ENCODE data around the gene ASIC2. TPM values are rescaled to one million over a fixed set of nuclear protein-coding genes. Genes with fewer than 3 reads are reported as not detected.

Gene ASIC2
- total and polyA plus RNA-seq, 9 of the 15 experiments (the other 6 are each of a cell fraction or from before 2014, with no cell fraction given), result not detected

- ChIA-PET POLR2A (interaction anchor here (0.7 kb wide), 1 partner anchor 124 kb away, joined by 3 read pairs; no protein-coding TSS in a partner anchor), CTCF (ENCODE audit: low intra/inter-chr PET ratio) (no interaction called here)
- Histone ChIP-seq H3K9ac (ENCODE audit: insufficient read depth in 1 of 2, low read depth in 2 of 2, low read length in 2 of 2) (no peak overlapping the region), H3K36me3 (ENCODE audit: control insufficient read depth, insufficient read depth, low read length) (no peaks in the 10 kb centered on the region), H3K9me1 (ENCODE audit: control insufficient read depth, insufficient read depth, low read length) (no peaks in the 10 kb centered on the region), H3K9me3 (replicated peaks; ENCODE audit: control insufficient read depth, insufficient read depth, low read depth, low read length) (no peaks in the 10 kb centered on the region), H3K79me2 (ENCODE audit: control insufficient read depth, insufficient read depth, low read length) (no peaks in the 10 kb centered on the region), H3K4me1 (replicated peaks in 1 of 2; ENCODE audit: control insufficient read depth in 2 of 2, insufficient read depth in 2 of 2, low read length in 2 of 2) (no peaks in the 10 kb centered on the region), H3K27ac (ENCODE audit: extremely low read depth, low read depth, low read length) (no peak overlapping the region), H3K4me2 (ENCODE audit: insufficient read depth, low read length) (no peak overlapping the region), H3K4me3 (no peak overlapping the region), H3K27me3 (ENCODE audit: control insufficient read depth in 2 of 2, insufficient read depth in 2 of 2, low read length in 2 of 2) (peaks cover 0 to 2% of the 10 kb centered on the region in 2 experiments; a peak in 1 of 5 replicates), H4K20me1 (replicated peaks; ENCODE audit: control insufficient read depth, insufficient read depth, low read length) (no peaks in the 10 kb centered on the region), H2AFZ (ENCODE audit: low read depth, low read length) (no peak overlapping the region)
- ATAC-seq (no peak), FAIRE-seq (no peak), DNase-seq (ENCODE audit: extremely low read depth in 1 of 4, low spot score in 3 of 4) (no peak)
- BruUV-seq (replicated peaks), result no TSS peak
- TF ChIP-seq CHCHD3 (CRISPR knock-in tag; IDR thresholded peaks at IDR 0.05) (no peak), ZC3H11A (IDR thresholded peaks at IDR 0.05; ENCODE audit: low read depth, low read length) (no peak), CHD4 (IDR thresholded peaks at IDR 0.05; ENCODE audit: insufficient read depth, insufficient replicate concordance, low read depth, low read length, poor library complexity, severe bottlenecking) (no peak), ETV5 (CRISPR knock-in tag; IDR thresholded peaks at IDR 0.05; ENCODE audit: low read depth) (no peak), WHSC1 (IDR thresholded peaks at IDR 0.05; ENCODE audit: low read length) (no peak), DEAF1 (CRISPR knock-in tag; IDR thresholded peaks at IDR 0.05) (no peak), ZNF140 (CRISPR knock-in tag; IDR thresholded peaks at IDR 0.05) (no peak), LARP7 (IDR thresholded peaks at IDR 0.05) (no peak), POLR3G (IDR thresholded peaks at IDR 0.05; ENCODE audit: extremely low read depth, insufficient read length, insufficient replicate concordance) (no peak), ZNF224 (CRISPR knock-in tag; IDR thresholded peaks at IDR 0.05) (no peak), EZH2 (IDR thresholded peaks at IDR 0.05; ENCODE audit: borderline replicate concordance, low read depth, low read length) (no peak), XRCC3 (IDR thresholded peaks at IDR 0.05) (no peak), CCNT2 (IDR thresholded peaks at IDR 0.05; ENCODE audit: borderline replicate concordance, extremely low read depth, insufficient read length, low read depth, low read length) (no peak)
- TF ChIP-seq, protein P1, sequence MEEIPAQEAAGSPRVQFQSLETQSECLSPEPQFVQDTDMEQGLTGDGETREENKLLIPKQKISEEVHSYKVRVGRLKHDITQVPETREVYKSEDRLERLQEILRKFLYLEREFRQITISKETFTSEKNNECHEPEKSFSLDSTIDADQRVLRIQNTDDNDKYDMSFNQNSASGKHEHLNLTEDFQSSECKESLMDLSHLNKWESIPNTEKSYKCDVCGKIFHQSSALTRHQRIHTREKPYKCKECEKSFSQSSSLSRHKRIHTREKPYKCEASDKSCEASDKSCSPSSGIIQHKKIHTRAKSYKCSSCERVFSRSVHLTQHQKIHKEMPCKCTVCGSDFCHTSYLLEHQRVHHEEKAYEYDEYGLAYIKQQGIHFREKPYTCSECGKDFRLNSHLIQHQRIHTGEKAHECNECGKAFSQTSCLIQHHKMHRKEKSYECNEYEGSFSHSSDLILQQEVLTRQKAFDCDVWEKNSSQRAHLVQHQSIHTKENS (CRISPR knock-in tag; IDR thresholded peaks at IDR 0.05), result no peak
- in situ Hi-C loops (cut with MboI), result no loop called here
- intact Hi-C loops (cut with micrococcal nuclease), result no loop called here
- 0% methylated on average over 5 of the region's 5 CpGs for WGBS (ENCODE audit: insufficient coverage, low coverage, missing lambda C conversion rate)
Measured at GRCh38 chr17:33229028-33229427, 64.1 kb downstream of the ASIC2 start.
